Panc1 (cell line): ENCODE data around the gene MAB21L3. TPM values are rescaled to one million over a fixed set of nuclear protein-coding genes. Genes with fewer than 3 reads are reported as not detected.

Experiments used
- ATAC-seq: fragments of 200-7000 bp; cut with Tn5 transposase; 2 replicates; pipeline ENCODE4 v1.9.1; 2020; ENCODE audit warnings: mild to moderate bottlenecking, moderate library complexity
- BruUV-seq: library from RNA; stranded (reverse); fragments of 400-500 nt; replicated peaks from 2 replicates; lab custom pipeline; 2021; lab: Mats Ljungman, UMichigan
- CTCF ChIA-PET: fragments of 300-600 bp; sonication (Branson Sonifier 250); formaldehyde crosslinking; loops from one replicate; lab custom pipeline; 2022; ENCODE audit warnings: antibody characterized with exemption; lab: Charles Lee
- POLR2A ChIA-PET: fragments of 300-600 bp; sonication (Branson Sonifier 250); formaldehyde crosslinking; loops from one replicate; lab custom pipeline; 2022; ENCODE audit warnings: antibody characterized with exemption; lab: Charles Lee
- DNase-seq: peaks from one replicate; pipeline ENCODE4 v3.0.0-alpha.2; 2010; ENCODE audit warnings: low read depth, low spot score
- H3K27ac ChIP-seq: 2 replicates; pipeline ENCODE4 v1.5.1; 2011; ENCODE audit warnings: mild to moderate bottlenecking, low read length, inconsistent platforms
- H3K27me3 ChIP-seq: fragments of 200-500 bp; sonication (Bioruptor generic); 2 replicates; pipeline ENCODE4 v1.6.0; 2014; ENCODE audit warnings: low read length, inconsistent platforms; ENCODE audit not compliant: control insufficient read depth, insufficient read depth
- H3K36me3 ChIP-seq: fragments of 200-500 bp; sonication (Bioruptor generic); 2 replicates; pipeline ENCODE4 v1.5.1; 2014; ENCODE audit warnings: inconsistent platforms, mild to moderate bottlenecking, low read length, moderate library complexity; ENCODE audit not compliant: control insufficient read depth, insufficient read depth
- H3K4me1 ChIP-seq: 2 replicates; pipeline ENCODE4 v1.5.1; 2011; ENCODE audit warnings: inconsistent platforms, mild to moderate bottlenecking, low read length, moderate library complexity; ENCODE audit not compliant: control insufficient read depth, insufficient read depth
- H3K4me3 ChIP-seq, 2 experiments: 2 replicates each; pipeline ENCODE4 v1.5.1; 2011 to 2012; ENCODE audit warnings: low read depth in 2 of 2, low read length in 2 of 2, mild to moderate bottlenecking in 2 of 2, inconsistent platforms in 1 of 2, moderate library complexity in 1 of 2
- H3K9me3 ChIP-seq: fragments of 200-500 bp; sonication (Bioruptor generic); 2 replicates; pipeline ENCODE4 v1.5.1; 2014; ENCODE audit warnings: low read depth, mild to moderate bottlenecking, inconsistent platforms, low read length, moderate library complexity; ENCODE audit not compliant: control insufficient read depth, insufficient read depth
- CTCF ChIP-seq: fragments of 450-650 bp; IDR thresholded peaks from 2 replicates; pipeline ENCODE4 v1.5.1; 2017; ENCODE audit warnings: mild to moderate bottlenecking
- POLR2AphosphoS5 ChIP-seq: IDR thresholded peaks from 2 replicates; pipeline ENCODE4 v1.6.1; 2012; ENCODE audit warnings: mild to moderate bottlenecking, low read depth, low read length, moderate library complexity
- REST ChIP-seq, 2 experiments: IDR thresholded peaks; 2 replicates each; pipeline ENCODE4 v1.6.1; 2011 to 2012; ENCODE audit warnings: low read depth in 2 of 2, control low read depth in 1 of 2, low read length in 1 of 2, mild to moderate bottlenecking in 1 of 2, moderate library complexity in 1 of 2; ENCODE audit not compliant: insufficient read depth in 1 of 2
- SIN3A ChIP-seq: IDR thresholded peaks from 2 replicates; pipeline ENCODE4 v1.6.1; 2012; ENCODE audit warnings: low read depth, mild to moderate bottlenecking, low read length, moderate library complexity, borderline replicate concordance; ENCODE audit not compliant: insufficient read depth
- TCF7L2 ChIP-seq: IDR thresholded peaks from 2 replicates; pipeline ENCODE4 v1.6.1; 2011; ENCODE audit warnings: mild to moderate bottlenecking, low read depth, low read length, inconsistent platforms
- in situ Hi-C: cut with HindIII; loops from 2 replicates; pipeline ENCODE4 v1.10.0; 2016; ENCODE audit warnings: low sequenced_read_pairs, low pct_unique_long_range_greater_than_20kb
- intact Hi-C: fragments of 100-400 bp; cut with micrococcal nuclease; formaldehyde crosslinking; loops from one replicate; pipeline ENCODE4 v1.10.0; 2022; ENCODE audit not compliant: unreplicated experiment
- total RNA-seq: library from RNA; stranded (reverse); gene quantifications from one replicate; pipeline ENCODE4 v1.2.1, GENCODE V29; 2021; ENCODE audit not compliant: unreplicated experiment

The MAB21L3 gene
- total RNA-seq, 1 experiment from 2014 or later, result not detected

GRCh38 chr1:116152577-116152943, 41.4 kb downstream of the MAB21L3 start:
- DNase-seq (no peak), ATAC-seq (no peak)
- intact Hi-C loops (no loop called here), in situ Hi-C loops (no loop called here)
- H3K4me3 ChIP-seq, result peak overlapping the region; percentile 27 to 31
- ChIA-PET CTCF (no interaction called here), POLR2A (no interaction called here)
- H3K36me3 ChIP-seq, result no peaks in the 10 kb centered on the region
- BruUV-seq, result no TSS peak
- no peaks in the 10 kb centered on the region for H3K9me3 ChIP-seq
- H3K27me3 ChIP-seq, result no peaks in the 10 kb centered on the region
- H3K27ac ChIP-seq, result no peak overlapping the region
- no peaks in the 10 kb centered on the region for H3K4me1 ChIP-seq
- TF ChIP-seq REST (IDR thresholded peaks at IDR 0.05; ENCODE audit: insufficient read depth in 1 of 2, low read depth in 2 of 2, low read length in 1 of 2) (no peak), SIN3A (no peak), CTCF (no peak), POLR2AphosphoS5 (no peak), TCF7L2 (no peak)

- intact Hi-C loops, result no loop called here
- no peak overlapping the region for H3K4me3 ChIP-seq
- no TSS peak for BruUV-seq
- no peak for TF ChIP-seq REST (IDR thresholded peaks at IDR 0.05; ENCODE audit: insufficient read depth in 1 of 2, low read depth in 2 of 2, low read length in 1 of 2)
- no peak for TF ChIP-seq TCF7L2
- no peak for TF ChIP-seq SIN3A
- TF ChIP-seq POLR2AphosphoS5, result no peak
- no peak for TF ChIP-seq CTCF
- no peak for ATAC-seq
- POLR2A ChIA-PET, result no interaction called here
- no peak overlapping the region for H3K27ac ChIP-seq
- no peaks in the 10 kb centered on the region for H3K27me3 ChIP-seq
- DNase-seq, result no peak
- CTCF ChIA-PET, result interaction anchor here (1.1 kb wide), 1 partner anchor 332 kb away, joined by 3 read pairs; no protein-coding TSS in a partner anchor
- H3K9me3 ChIP-seq, result no peaks in the 10 kb centered on the region
- no peaks in the 10 kb centered on the region for H3K36me3 ChIP-seq
- no peaks in the 10 kb centered on the region for H3K4me1 ChIP-seq
- in situ Hi-C loops, result no loop called here
Measured at GRCh38 chr1:116152950-116153691, 41.9 kb downstream of the MAB21L3 start.
